LNCaP clone FGC (cell line): Measurements from ENCODE around the gene HBD.

Experiments
- DNase-seq: peaks from one replicate; pipeline ENCODE4 v3.0.0-alpha.2; 2011; ENCODE audit warnings: low read depth
- H3K4me3 ChIP-seq: 2 replicates; pipeline ENCODE4 v1.5.1; 2011; ENCODE audit warnings: mild to moderate bottlenecking, low read depth, low read length, control low read depth
- CTCF ChIP-seq: IDR thresholded peaks from 2 replicates; pipeline ENCODE4 v1.5.1; 2012; ENCODE audit warnings: mild to moderate bottlenecking; ENCODE audit not compliant: control insufficient read depth, insufficient read depth; ENCODE audit errors: extremely low read depth

Gene HBD

DNA sequence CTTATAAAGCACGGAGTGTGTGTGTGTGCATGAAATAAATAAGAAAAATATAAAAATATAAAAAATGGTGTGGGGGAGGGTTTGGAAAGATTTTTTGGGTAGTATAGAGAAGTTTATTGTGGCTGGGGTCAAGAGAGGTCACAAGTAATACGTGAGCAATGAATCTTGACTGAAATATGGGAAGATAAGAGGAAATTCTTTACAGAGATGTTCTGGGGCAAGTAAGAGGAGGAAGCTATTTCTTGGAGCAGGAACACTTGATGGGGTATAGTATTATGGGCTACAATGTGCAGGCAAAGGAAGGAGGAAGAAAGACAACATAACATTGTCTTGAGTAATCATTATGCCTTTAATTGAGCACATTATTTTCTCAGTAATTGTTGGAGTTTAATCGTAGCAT lies 2.1 kb downstream of the HBD start:
- no peak overlapping the region for H3K4me3 ChIP-seq
- no peak for DNase-seq
- TF ChIP-seq CTCF: no peak

DNA sequence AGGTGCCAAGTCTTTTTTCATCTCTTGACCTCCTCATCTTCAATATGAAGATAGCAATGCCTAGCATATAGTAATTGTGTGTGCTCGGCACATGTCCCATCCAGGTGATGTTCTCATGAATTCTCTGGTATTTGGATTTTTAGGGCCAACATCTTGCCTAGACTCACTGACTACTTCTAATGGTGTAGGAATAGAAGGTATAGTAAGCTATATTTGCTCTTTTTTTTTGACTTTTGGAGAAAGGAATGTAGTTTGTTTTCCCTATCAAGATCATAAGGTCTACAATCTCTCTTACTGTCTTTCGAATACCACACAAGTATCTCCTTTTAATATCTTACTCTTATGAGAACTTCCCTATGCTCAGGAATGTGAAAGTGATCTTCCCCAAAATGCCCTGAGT lies 3.2 kb downstream of the HBD start:
- TF ChIP-seq CTCF: no peak
- no peak overlapping the region for H3K4me3 ChIP-seq
- DNase-seq: no peak

GRCh38 chr11:5230266-5230665 lies 4.0 kb downstream of the HBD start:
- no peak for DNase-seq
- H3K4me3 ChIP-seq: no peak overlapping the region
- TF ChIP-seq CTCF: no peak

DNA sequence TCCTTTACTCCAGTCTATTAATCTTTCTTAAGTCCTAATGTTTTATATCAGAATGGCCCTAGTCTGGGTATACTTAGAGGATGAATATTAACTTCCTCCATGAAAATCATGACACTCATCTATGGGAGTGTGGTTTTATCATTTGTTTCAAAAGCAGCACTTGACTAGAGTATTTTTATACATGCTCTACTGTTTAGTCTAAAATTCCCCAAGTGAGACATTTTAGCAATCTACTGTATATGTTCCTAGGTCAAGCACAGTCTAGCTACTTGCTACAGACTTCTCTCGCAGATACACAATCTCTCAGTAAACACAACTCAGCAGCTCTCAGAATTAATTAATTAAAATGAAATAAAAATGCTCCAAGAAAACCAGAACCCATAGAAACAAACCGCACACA lies 4.5 kb downstream of the HBD start:
- TF ChIP-seq CTCF: no peak
- no peak for DNase-seq
- no peak overlapping the region for H3K4me3 ChIP-seq

DNA sequence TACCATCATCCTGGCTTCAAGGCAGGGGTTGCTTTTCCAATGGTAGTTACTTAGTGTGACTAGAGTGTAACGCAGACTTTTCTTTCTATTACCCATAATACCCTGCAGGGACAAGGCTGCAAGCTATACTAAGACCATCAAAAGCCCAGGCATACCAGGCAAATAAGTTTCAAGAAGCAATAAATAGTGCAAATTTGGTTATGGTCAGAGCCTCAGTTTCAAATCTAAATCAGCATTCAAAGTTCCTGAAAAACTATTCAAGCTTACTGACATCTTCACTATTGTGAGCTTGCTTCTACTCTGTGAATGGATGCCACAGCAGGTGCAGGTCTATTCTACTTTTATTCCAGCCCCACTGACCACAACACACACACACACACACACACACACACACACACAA lies 4.9 kb downstream of the HBD start:
- no peak overlapping the region for H3K4me3 ChIP-seq
- no peak for TF ChIP-seq CTCF
- no peak for DNase-seq

DNA sequence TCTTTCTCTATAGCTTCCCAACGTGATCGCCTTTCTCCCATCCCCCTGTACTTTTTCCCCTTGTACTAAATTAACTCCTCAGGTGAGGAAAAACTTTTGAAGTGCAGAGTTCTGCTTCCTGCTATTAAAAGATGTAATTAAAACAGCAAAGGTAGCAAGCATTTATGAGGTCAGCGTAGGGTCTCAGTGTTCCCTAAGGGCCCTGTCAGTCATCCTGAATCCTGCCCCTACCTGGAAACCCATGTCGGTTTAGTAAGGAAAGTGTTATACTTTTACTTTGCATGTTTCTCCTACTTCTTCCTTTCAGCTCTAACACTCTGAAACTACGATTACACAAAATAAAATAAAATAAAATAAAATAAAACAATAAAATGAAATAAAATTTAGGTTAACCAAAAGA lies 6.2 kb downstream of the HBD start:
- no peak for TF ChIP-seq CTCF
- DNase-seq: no peak
- no peak overlapping the region for H3K4me3 ChIP-seq

DNA sequence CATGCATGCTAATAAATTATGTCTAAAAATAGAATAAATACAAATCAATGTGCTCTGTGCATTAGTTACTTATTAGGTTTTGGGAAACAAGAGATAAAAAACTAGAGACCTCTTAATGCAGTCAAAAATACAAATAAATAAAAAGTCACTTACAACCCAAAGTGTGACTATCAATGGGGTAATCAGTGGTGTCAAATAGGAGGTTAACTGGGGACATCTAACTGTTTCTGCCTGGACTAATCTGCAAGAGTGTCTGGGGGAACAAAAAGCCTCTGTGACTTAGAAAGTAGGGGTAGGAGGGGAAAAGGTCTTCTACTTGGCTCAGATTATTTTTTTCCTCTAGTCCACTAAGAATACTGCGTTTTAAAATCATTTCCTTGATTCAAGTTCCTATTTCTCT lies 6.6 kb downstream of the HBD start:
- no peak for TF ChIP-seq CTCF
- H3K4me3 ChIP-seq: no peak overlapping the region
- no peak for DNase-seq
